Measurements from ENCODE around the gene NMNAT3.

The NMNAT3 gene

GRCh38 chr3:139537795-139538621 lies 139.8 kb downstream of the NMNAT3 start:
- no peak for DNase-seq

GRCh38 chr3:139537361-139537760 lies 140.4 kb downstream of the NMNAT3 start:
- DNase-seq = no peak

- no peak for DNase-seq
Measured at GRCh38 chr3:139534992-139535879, 142.5 kb downstream of the NMNAT3 start.

GRCh38 chr3:139534455-139534812 lies 143.3 kb downstream of the NMNAT3 start:
- DNase-seq = no peak

- DNase-seq = no peak
Measured at GRCh38 chr3:139533781-139534454, 143.9 kb downstream of the NMNAT3 start.

GRCh38 chr3:139532976-139533375 lies 144.8 kb downstream of the NMNAT3 start:
- no peak for DNase-seq

GRCh38 chr3:139530717-139531116 lies 147.1 kb downstream of the NMNAT3 start:
- no peak for DNase-seq

- DNase-seq = no peak
Measured at GRCh38 chr3:139529662-139530061, 148.1 kb downstream of the NMNAT3 start.

GRCh38 chr3:139528924-139529323 lies 148.8 kb downstream of the NMNAT3 start:
- no peak for DNase-seq

- DNase-seq = no peak
Measured at GRCh38 chr3:139528281-139528680, 149.5 kb downstream of the NMNAT3 start.

GRCh38 chr3:139527265-139527664 lies 150.5 kb downstream of the NMNAT3 start:
- DNase-seq = no peak

GRCh38 chr3:139526146-139526545 lies 151.6 kb downstream of the NMNAT3 start:
- DNase-seq = no peak

- DNase-seq = no peak
Measured at GRCh38 chr3:139524841-139525636, 152.7 kb downstream of the NMNAT3 start.

GRCh38 chr3:139523718-139524117 lies 154.1 kb downstream of the NMNAT3 start:
- DNase-seq = no peak

GRCh38 chr3:139523166-139523565 lies 154.6 kb downstream of the NMNAT3 start:
- no peak for DNase-seq

GRCh38 chr3:139522421-139522820 lies 155.4 kb downstream of the NMNAT3 start:
- no peak for DNase-seq

- no peak for DNase-seq
Measured at GRCh38 chr3:139521816-139522215, 156.0 kb downstream of the NMNAT3 start.

GRCh38 chr3:139521144-139521543 lies 156.6 kb downstream of the NMNAT3 start:
- DNase-seq = no peak

- DNase-seq = no peak
Measured at GRCh38 chr3:139519998-139520737, 157.6 kb downstream of the NMNAT3 start.

- DNase-seq = no peak
Measured at GRCh38 chr3:139518926-139519842, 158.6 kb downstream of the NMNAT3 start.

GRCh38 chr3:139518306-139518705 lies 159.5 kb downstream of the NMNAT3 start:
- no peak for DNase-seq
